NCI-H187 (cell line): ENCODE measurements around the gene FHOD3.

Experiments
- DNase-seq, 2 experiments: peaks; one replicate each; lab custom pipeline; 2025; lab: John Stamatoyannopoulos, UW

FHOD3 gene

GRCh38 chr18:36296650-36297416 lies 680 bp upstream of the FHOD3 start:
- no peak for DNase-seq

GRCh38 chr18:36298126-36298741 lies 721 bp downstream of the FHOD3 start:
- no peak for DNase-seq

- DNase-seq, result no peak
Observed at GRCh38 chr18:36299015-36299414, 1.5 kb downstream of the FHOD3 start.

- DNase-seq, result no peak
Observed at GRCh38 chr18:36300211-36300610, 2.7 kb downstream of the FHOD3 start.

- DNase-seq, result no peak
Observed at GRCh38 chr18:36301884-36302283, 4.4 kb downstream of the FHOD3 start.

- no peak for DNase-seq
Observed at GRCh38 chr18:36302676-36303075, 5.2 kb downstream of the FHOD3 start.

GRCh38 chr18:36303211-36303844 lies 5.8 kb downstream of the FHOD3 start:
- no peak for DNase-seq

GRCh38 chr18:36304723-36305122 lies 7.2 kb downstream of the FHOD3 start:
- no peak for DNase-seq

- DNase-seq, result no peak
Observed at GRCh38 chr18:36305375-36305774, 7.9 kb downstream of the FHOD3 start.

GRCh38 chr18:36307513-36307912 lies 10.0 kb downstream of the FHOD3 start:
- no peak for DNase-seq

GRCh38 chr18:36308711-36309435 lies 11.4 kb downstream of the FHOD3 start:
- no peak for DNase-seq

GRCh38 chr18:36309436-36310391 lies 12.2 kb downstream of the FHOD3 start:
- DNase-seq, result no peak

GRCh38 chr18:36311026-36311570 lies 13.6 kb downstream of the FHOD3 start:
- no peak for DNase-seq

GRCh38 chr18:36312806-36313395 lies 15.4 kb downstream of the FHOD3 start:
- DNase-seq, result no peak

GRCh38 chr18:36314098-36314497 lies 16.6 kb downstream of the FHOD3 start:
- DNase-seq, result no peak

GRCh38 chr18:36314754-36315153 lies 17.2 kb downstream of the FHOD3 start:
- no peak for DNase-seq

GRCh38 chr18:36315736-36316135 lies 18.2 kb downstream of the FHOD3 start:
- DNase-seq, result no peak

GRCh38 chr18:36316246-36316645 lies 18.7 kb downstream of the FHOD3 start:
- DNase-seq, result no peak

- no peak for DNase-seq
Observed at GRCh38 chr18:36321658-36322407, 24.3 kb downstream of the FHOD3 start.

GRCh38 chr18:36322408-36322728 lies 24.9 kb downstream of the FHOD3 start:
- DNase-seq, result no peak
